CD4-positive, alpha-beta T cell (primary cell): ENCODE data around the gene TEX51. TPM values are rescaled to one million over a fixed set of nuclear protein-coding genes. Genes with fewer than 3 reads are reported as not detected.

ENCODE experiments used
- ATAC-seq: fragments of 200-7000 bp; cut with Tn5 transposase; one replicate; pipeline ENCODE4 v1.10.0; 2022; ENCODE audit warnings: mild to moderate bottlenecking; ENCODE audit not compliant: poor library complexity
- CTCF ChIA-PET: fragments of 350-600 bp; sonication (Branson Sonifier 250); formaldehyde crosslinking; loops from one replicate; lab custom pipeline; 2021; ENCODE audit warnings: antibody characterized with exemption, inconsistent platforms; lab: Charles Lee
- POLR2A ChIA-PET: fragments of 350-600 bp; sonication (Branson Sonifier 250); formaldehyde crosslinking; loops from one replicate; lab custom pipeline; 2021; ENCODE audit warnings: antibody characterized with exemption, inconsistent platforms; lab: Charles Lee
- DNase-seq, 14 experiments: peaks; one replicate each; pipeline ENCODE4 v3.0.0-alpha.2; 2013 to 2020; ENCODE audit warnings: mixed read lengths in 2 of 14
- H3K27ac ChIP-seq, 2 donors: one replicate each; pipeline versions ENCODE4 v1.5.1 to v1.7.0; 2013; ENCODE audit warnings: low read length in 2 of 2, low read depth in 1 of 2, mild to moderate bottlenecking in 1 of 2
- H3K27me3 ChIP-seq, 2 experiments: 1 replicate in 1 of 2; 2 replicates in 1 of 2; pipeline versions ENCODE4 v1.6.1 to v1.7.0; 2013; ENCODE audit warnings: low read length in 2 of 2, control low read depth in 1 of 2, mild to moderate bottlenecking in 1 of 2, moderate library complexity in 1 of 2; ENCODE audit not compliant: insufficient read depth in 2 of 2, control insufficient read depth in 1 of 2
- H3K36me3 ChIP-seq: one replicate; pipeline ENCODE4 v1.6.1; 2013; ENCODE audit warnings: low read length, control low read depth; ENCODE audit not compliant: insufficient read depth
- H3K4me1 ChIP-seq: one replicate; pipeline ENCODE4 v1.6.1; 2013; ENCODE audit warnings: low read length, control low read depth; ENCODE audit not compliant: insufficient read depth
- H3K4me3 ChIP-seq: one replicate; pipeline ENCODE4 v1.5.1; 2013; ENCODE audit warnings: mild to moderate bottlenecking, low read length, moderate library complexity
- H3K9me3 ChIP-seq, 2 experiments: 1 replicate in 1 of 2; 2 replicates in 1 of 2; pipeline versions ENCODE4 v1.6.1 to v1.7.0; 2013; ENCODE audit warnings: low read length in 2 of 2, mild to moderate bottlenecking in 2 of 2, control low read depth in 1 of 2, moderate library complexity in 1 of 2; ENCODE audit not compliant: control insufficient read depth in 1 of 2, insufficient read depth in 1 of 2
- H3K27ac Mint-ChIP-seq: one replicate; pipeline ENCODE4 v1.8.0; 2020; ENCODE audit warnings: mixed read lengths
- H3K27me3 Mint-ChIP-seq: one replicate; pipeline ENCODE4 v1.8.0; 2021; ENCODE audit warnings: mixed read lengths
- H3K36me3 Mint-ChIP-seq: one replicate; pipeline ENCODE4 v1.8.0; 2021; ENCODE audit warnings: low read depth, mixed read lengths
- H3K4me1 Mint-ChIP-seq: one replicate; pipeline ENCODE4 v1.8.0; 2021; ENCODE audit warnings: low read depth, mixed read lengths
- H3K4me3 Mint-ChIP-seq: one replicate; pipeline ENCODE4 v1.8.0; 2020; ENCODE audit warnings: mild to moderate bottlenecking, mixed read lengths
- H3K9me3 Mint-ChIP-seq: one replicate; pipeline ENCODE4 v1.8.0; 2020; ENCODE audit warnings: mixed read lengths
- intact Hi-C, 2 experiments: fragments of 100-400 bp; cut with DNase I in 1 of 2; cut with micrococcal nuclease in 1 of 2; formaldehyde crosslinking; loops; one replicate each; pipeline versions ENCODE4 v1.15.1 to v1.9.0; 2023 to 2025; cut with DNase I, micrococcal nuclease
- total RNA-seq, 174 experiments: library from RNA in 2 of 174; stranded (reverse) in 2 of 174; gene quantifications; one replicate each; pipeline ENCODE4 v1.2.3 and lab custom pipeline; 2021 to 2026
- TF ChIP-seq, protein P1 (sequence below): fragments of 200-600 bp; IDR thresholded peaks from one replicate; pipeline ENCODE4 v1.8.0; 2022; ENCODE audit warnings: antibody characterized with exemption, mild to moderate bottlenecking

Gene TEX51
- total RNA-seq, 2 experiments from 2014 or later = not detected

DNA sequence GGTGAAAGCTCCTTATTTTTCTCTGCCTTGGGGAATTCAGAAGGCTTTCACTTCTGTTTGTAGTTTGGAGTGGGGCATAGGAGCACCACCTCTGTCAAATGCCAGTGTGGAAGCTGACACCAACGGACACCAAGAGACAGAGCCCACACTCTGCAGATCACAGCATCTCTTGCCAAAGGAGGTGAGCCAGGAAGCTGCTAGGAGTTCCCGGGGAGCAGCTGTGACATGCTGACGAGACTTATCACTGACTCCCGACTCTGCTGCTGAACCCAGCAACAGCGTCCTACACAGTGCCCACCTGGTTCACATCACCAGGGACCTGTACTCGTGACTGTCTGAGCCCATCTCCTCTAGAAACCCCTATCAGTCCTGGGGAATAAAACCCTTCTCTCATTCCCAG, 8.1 kb downstream of the TEX51 start:
- no peak overlapping the region for H3K27ac ChIP-seq
- Mint-ChIP-seq H3K36me3 (no peaks in the 10 kb centered on the region), H3K27me3 (peaks cover 22% of the 10 kb centered on the region), H3K27ac (no peak overlapping the region), H3K4me1 (no peaks in the 10 kb centered on the region), H3K9me3 (no peaks in the 10 kb centered on the region), H3K4me3 (no peak overlapping the region)
- ATAC-seq = no peak
- H3K36me3 ChIP-seq = no peaks in the 10 kb centered on the region
- TF ChIP-seq, protein P1, sequence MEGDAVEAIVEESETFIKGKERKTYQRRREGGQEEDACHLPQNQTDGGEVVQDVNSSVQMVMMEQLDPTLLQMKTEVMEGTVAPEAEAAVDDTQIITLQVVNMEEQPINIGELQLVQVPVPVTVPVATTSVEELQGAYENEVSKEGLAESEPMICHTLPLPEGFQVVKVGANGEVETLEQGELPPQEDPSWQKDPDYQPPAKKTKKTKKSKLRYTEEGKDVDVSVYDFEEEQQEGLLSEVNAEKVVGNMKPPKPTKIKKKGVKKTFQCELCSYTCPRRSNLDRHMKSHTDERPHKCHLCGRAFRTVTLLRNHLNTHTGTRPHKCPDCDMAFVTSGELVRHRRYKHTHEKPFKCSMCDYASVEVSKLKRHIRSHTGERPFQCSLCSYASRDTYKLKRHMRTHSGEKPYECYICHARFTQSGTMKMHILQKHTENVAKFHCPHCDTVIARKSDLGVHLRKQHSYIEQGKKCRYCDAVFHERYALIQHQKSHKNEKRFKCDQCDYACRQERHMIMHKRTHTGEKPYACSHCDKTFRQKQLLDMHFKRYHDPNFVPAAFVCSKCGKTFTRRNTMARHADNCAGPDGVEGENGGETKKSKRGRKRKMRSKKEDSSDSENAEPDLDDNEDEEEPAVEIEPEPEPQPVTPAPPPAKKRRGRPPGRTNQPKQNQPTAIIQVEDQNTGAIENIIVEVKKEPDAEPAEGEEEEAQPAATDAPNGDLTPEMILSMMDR = no peak
- peaks cover 0 to 4% of the 10 kb centered on the region in 2 experiments for H3K27me3 ChIP-seq
- ChIA-PET CTCF (no interaction called here), POLR2A (no interaction called here)
- peaks cover 0 to 11% of the 10 kb centered on the region in 2 experiments for H3K9me3 ChIP-seq
- DNase-seq = peak in 1 of 14 experiments; percentile 6
- H3K4me3 ChIP-seq = no peak overlapping the region
- no peaks in the 10 kb centered on the region for H3K4me1 ChIP-seq
- intact Hi-C loops = no loop called here

DNA sequence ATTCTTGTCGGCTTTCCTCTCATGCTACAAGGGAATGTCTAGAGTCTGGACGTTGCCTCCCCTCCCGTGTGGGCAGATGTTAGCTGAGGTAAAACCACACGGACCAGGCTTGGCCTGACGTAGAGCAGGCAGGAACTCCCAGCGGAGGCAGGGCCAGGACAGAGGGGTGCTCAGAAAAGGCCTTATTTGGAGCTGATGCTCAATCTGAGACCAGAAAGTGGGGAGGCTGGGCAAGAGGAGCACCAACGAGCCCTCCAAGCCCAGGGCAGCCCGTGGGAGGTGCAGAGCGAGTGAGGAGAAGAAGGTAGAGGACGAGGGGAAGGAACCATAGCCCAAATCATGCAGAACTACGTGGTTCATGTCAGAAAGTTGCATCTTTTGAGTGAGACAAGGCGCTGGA, 9.0 kb downstream of the TEX51 start:
- ChIA-PET POLR2A (no interaction called here), CTCF (no interaction called here)
- TF ChIP-seq, protein P1 = no peak
- Histone ChIP-seq H3K4me1 (no peaks in the 10 kb centered on the region), H3K27ac (no peak overlapping the region), H3K27me3 (no peaks in the 10 kb centered on the region), H3K36me3 (no peaks in the 10 kb centered on the region), H3K9me3 (peaks cover 0 to 7% of the 10 kb centered on the region in 2 experiments), H3K4me3 (no peak overlapping the region)
- ATAC-seq = no peak
- Mint-ChIP-seq H3K4me1 (no peaks in the 10 kb centered on the region), H3K27me3 (peaks cover 20% of the 10 kb centered on the region), H3K4me3 (no peak overlapping the region), H3K27ac (no peak overlapping the region), H3K36me3 (no peaks in the 10 kb centered on the region), H3K9me3 (no peaks in the 10 kb centered on the region)
- DNase-seq = no peak
- intact Hi-C loops = no loop called here

DNA sequence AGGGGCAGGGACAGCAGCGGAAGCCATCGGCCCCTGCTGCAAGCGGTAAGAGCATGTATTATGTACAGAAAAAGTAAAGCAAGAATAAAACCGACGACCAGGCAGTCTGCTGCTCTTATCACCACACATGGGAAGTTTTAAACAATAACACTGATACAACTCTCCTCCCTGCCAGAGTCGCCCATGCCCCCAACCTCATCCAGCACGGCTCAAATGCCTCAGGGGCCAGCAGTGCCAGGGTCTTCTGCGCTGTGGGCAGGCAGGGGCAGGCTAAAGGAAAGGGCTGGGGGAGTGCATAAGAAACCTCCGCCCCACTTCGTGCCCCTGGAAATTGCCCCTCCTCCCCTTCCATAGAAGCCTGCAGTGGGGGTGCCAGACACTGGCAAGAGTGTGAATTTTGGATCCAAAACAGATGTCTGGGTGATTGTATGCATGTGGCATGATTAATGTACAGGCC, 10.1 kb downstream of the TEX51 start:
- Histone ChIP-seq H3K4me1 (no peaks in the 10 kb centered on the region), H3K27ac (no peak overlapping the region), H3K27me3 (no peaks in the 10 kb centered on the region), H3K36me3 (no peaks in the 10 kb centered on the region), H3K4me3 (no peak overlapping the region), H3K9me3 (no peaks in the 10 kb centered on the region)
- Mint-ChIP-seq H3K4me3 (no peak overlapping the region), H3K36me3 (no peaks in the 10 kb centered on the region), H3K27ac (no peak overlapping the region), H3K4me1 (no peaks in the 10 kb centered on the region), H3K9me3 (no peaks in the 10 kb centered on the region), H3K27me3 (peaks cover 12% of the 10 kb centered on the region)
- CTCF ChIA-PET = no interaction called here
- DNase-seq (no peak), ATAC-seq (no peak)
- intact Hi-C loops = no loop called here
- TF ChIP-seq, protein P1 = no peak
- POLR2A ChIA-PET = no interaction called here
